T-helper 1 cell (primary cell): ENCODE measurements around the gene L2HGDH.
"Not testable (repeated sequence)": the region's sequence is repeated elsewhere in the genome, so short reads cannot be mapped to it uniquely, and the experiment has no call there.

ENCODE experiments used
- DNase-seq, 5 donors: peaks; one replicate each; pipeline ENCODE4 v3.0.0-alpha.2; 2012 to 2020

The L2HGDH gene

GRCh38 chr14:50339178-50339804 is 27.3 kb upstream of the L2HGDH start:
- no peak for DNase-seq

GRCh38 chr14:50338587-50338986 is 26.6 kb upstream of the L2HGDH start:
- no peak for DNase-seq

DNA sequence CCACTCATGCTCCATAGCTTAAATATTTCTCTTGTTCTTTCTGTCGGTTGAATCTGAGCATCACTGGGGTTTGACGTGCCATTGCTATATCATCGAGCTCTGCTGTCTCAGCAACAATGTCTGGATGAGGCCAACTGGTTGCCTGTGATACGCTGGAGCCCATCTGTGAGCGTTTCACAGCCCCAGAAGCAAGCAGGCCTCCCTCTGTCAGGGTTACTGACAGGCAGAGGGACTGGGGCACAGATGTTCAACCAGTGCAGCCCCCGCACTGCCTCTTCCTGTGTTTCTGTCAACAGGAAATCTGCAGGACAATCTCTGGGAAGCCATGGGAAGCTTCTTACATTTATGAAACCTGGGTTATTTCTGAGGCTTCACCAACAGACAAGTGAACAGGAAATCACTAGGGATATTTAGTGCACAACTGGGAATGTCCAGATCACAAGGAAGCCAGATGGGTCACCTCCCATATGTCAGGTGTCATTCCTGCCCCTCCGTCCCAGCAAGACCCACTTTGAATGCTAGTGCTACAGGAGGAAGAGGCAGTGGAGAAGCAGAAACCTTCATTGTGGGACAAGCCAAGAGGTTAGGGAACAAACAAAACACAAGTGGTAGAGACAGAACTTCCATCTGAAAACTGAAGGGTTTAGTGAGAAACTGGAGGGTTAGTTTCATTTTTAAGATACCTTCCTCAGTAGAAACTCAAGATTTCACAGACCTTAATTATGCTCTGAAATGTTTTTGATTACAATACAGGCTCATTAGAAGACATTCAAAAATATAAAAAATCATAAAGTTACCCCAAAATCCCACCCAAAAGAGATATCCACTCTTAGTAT is 24.2 kb upstream of the L2HGDH start:
- DNase-seq = no peak

- DNase-seq = no peak
Observed at GRCh38 chr14:50335389-50335788, 23.4 kb upstream of the L2HGDH start.

DNA sequence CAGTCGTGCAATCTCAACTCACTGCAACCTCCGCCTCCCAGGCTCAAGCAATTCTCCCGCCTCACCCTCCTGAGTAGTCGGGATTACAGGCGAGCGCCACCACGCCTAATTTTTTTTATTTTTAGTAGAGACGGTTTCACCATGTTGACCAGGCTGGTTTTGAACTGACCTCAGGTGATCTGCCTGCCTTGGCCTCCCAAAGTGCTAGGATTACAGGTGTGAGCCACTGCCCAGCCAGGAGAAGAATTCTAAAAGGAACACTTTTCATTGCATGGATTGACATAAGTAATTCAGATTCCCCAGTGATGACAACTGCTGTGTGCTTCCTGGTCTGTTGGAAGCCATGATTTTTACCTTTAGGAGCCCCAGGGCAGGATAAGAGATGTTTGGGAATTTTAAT is 22.2 kb upstream of the L2HGDH start:
- no peak for DNase-seq

- DNase-seq = no peak
Observed at GRCh38 chr14:50333014-50333509, 21.0 kb upstream of the L2HGDH start.

- no peak for DNase-seq
Observed at GRCh38 chr14:50331596-50331995, 19.6 kb upstream of the L2HGDH start.

DNA sequence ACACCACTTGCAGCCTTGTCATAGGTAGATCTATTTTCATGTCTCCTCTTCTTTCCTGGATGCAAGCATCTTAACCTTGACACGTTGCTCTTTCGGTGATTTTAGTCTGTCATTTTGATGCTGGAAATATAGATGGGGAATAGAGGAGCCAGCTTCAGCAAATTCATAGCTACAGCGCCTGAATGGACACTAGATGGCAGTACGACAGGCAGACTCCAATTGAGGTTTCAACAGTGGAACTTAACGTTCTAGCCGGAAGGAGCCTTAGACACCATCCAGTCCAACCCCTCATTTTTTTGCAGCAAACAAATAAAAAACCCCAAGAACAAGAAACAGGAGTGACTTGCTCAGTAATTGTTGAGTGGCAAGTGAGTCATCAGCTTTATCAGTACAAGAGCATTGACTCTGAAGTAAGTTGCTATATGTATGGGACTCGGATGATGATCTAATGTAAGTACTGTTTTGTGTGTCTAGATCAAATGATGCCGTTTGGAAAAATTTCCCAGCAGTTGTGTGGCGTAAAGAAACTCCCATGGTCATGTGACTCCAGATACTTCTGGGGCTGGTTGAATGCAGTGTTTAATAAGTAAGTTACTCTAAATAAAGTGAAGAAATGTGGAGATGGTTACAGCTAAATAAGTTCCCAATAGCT is 9.1 kb upstream of the L2HGDH start:
- peak; percentile 19 to 92 (median 54) for DNase-seq

- no peak for DNase-seq
Observed at GRCh38 chr14:50320283-50320682, 8.3 kb upstream of the L2HGDH start.

- no peak for DNase-seq
Observed at GRCh38 chr14:50319721-50320120, 7.7 kb upstream of the L2HGDH start.

GRCh38 chr14:50319293-50319692 is 7.3 kb upstream of the L2HGDH start:
- no peak for DNase-seq

- no peak for DNase-seq
Observed at GRCh38 chr14:50318031-50318626, 6.1 kb upstream of the L2HGDH start.

- not testable (repeated sequence) for DNase-seq
Observed at GRCh38 chr14:50314098-50314497, 2.1 kb upstream of the L2HGDH start.

DNA sequence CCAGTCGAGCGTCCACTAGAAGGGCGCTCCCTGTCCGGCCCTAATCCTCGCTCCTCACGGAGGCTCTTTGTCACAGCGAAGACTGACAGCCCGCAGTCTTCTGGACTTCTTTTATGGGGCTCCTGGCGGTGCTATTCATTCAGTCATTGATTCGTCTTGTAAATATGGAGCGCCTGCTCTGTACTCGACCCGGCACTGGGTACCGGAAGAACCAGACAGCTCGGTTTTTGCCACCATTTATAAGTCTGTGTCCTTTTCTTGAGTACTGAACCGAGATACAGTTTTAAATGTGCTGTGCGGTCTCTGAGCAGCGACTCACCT is 665 bp upstream of the L2HGDH start:
- DNase-seq = peak in 2 of 5 donors; percentile 45 to 51

GRCh38 chr14:50311337-50311971 is 575 bp downstream of the L2HGDH start:
- no peak for DNase-seq

GRCh38 chr14:50310445-50310844 is 1.6 kb downstream of the L2HGDH start:
- no peak for DNase-seq

- no peak for DNase-seq
Observed at GRCh38 chr14:50308363-50308915, 3.6 kb downstream of the L2HGDH start.

DNA sequence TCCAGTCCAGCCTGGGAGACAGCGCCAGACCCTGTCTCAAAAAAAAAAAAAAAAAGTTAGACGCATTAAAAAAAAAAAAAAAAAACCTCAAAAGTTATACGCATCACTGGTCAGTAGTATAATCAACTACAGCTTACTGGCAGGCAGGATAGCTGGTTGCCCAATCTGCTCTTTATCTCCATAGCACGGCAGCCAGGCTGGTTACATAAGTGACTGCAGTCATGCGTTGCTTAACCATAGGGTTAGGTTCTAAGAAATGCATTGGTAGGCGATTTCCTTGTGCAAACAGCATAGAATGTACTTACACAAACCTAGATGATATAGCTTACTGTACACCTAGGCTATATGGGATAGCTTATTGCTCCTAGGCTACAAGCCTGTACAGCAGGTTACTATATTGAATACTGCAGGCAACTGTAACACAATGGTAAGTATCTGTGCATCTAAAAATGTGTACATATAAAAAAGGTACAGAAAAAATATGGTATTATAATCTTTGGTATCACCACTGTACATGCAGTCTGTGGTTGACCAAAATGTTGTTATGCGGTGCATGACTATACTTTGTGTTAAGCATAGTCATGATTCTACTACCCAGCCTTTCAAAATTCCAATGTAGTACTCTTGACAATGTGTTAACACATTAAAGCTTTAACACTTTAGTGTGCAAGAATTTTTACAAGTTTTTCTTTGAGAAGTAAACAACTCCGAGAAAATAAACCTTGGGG is 8.1 kb downstream of the L2HGDH start:
- no peak for DNase-seq

DNA sequence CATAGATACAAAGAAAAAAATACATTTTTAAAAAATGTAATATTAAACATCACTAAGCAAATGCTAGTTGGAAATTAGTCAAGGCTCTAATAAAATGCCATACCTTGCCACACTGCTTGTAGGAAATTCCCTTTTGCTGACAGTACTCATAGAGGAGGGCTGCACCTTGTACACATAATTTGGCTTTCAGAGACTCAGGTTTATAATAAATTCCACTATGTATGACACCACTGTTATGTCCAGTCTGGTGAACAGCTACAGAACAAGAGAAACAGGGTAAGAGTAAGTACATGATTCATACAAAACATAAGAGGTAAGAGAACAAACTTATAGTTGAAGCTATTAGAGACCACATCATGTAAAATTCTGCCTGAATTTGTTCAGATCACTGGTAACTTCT is 10.1 kb downstream of the L2HGDH start:
- no peak for DNase-seq

- no peak for DNase-seq
Observed at GRCh38 chr14:50299585-50299984, 12.4 kb downstream of the L2HGDH start.

- DNase-seq = no peak
Observed at GRCh38 chr14:50290306-50290705, 21.7 kb downstream of the L2HGDH start.

DNA sequence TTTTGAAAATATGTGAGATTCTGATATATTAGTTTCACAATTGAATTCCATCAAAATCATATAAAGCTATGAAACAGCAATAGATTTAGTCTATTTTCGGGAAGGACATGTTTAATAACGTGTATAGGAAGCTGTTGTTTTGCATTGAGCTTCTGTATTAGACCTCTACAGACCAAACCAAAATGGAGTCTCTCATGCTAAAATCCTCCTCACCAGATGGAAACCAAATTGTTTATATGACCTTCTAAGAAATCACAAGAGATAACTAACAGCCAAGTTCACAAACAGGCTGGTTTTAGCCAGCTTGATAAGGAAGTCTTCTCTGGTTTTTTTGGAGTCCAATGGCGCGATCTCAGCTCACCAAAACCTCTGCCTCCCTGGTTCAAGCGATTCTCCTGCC is 23.9 kb downstream of the L2HGDH start:
- DNase-seq = no peak
